ENCODE measurements around the gene KIFC3. TPM values are rescaled to one million over a fixed set of nuclear protein-coding genes. Genes with fewer than 3 reads are reported as not detected.

The KIFC3 gene
- polyA plus RNA-seq, 1 experiment: 60.5 TPM

DNA sequence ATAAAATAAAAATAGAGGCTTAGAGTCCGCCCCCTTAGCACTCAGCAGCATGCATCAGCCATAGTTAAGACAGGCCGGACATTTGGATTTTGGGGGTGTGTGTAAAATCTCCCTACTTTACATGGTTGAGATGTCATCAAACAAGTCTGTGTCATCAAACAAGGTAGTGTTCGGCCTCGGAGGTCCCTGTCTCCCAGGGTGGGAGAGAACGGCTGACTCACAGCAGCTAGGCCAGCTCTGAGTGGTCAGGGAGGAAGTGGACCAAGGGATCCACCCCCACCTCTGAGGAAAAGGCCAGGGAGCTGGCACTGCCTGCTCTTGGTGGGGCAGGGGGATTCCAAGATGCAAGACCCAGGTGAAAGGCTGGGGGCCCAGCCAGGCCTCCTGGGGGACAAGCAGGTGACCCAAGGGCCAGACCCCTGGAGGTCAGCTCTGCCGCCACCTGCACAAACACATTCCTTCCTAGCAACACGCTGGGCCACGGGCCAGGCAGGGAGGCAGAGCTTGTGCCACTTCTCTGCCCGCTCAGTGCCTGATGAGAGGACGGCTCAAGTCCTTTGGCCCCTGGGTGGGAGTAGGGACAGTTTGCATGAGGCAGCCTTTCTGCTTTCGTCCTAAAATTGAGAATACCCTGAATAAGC is 28.5 kb downstream of the KIFC3 start:
- Histone ChIP-seq H3K4me3 (ENCODE audit: low read depth, low read length) (no peak overlapping the region), H3K36me3 (ENCODE audit: control insufficient read depth, insufficient read depth, low read length) (peaks cover 49% of the 10 kb centered on the region), H3K27me3 (ENCODE audit: control insufficient read depth, insufficient read depth, low read length) (no peaks in the 10 kb centered on the region)
- TF ChIP-seq, protein P1, sequence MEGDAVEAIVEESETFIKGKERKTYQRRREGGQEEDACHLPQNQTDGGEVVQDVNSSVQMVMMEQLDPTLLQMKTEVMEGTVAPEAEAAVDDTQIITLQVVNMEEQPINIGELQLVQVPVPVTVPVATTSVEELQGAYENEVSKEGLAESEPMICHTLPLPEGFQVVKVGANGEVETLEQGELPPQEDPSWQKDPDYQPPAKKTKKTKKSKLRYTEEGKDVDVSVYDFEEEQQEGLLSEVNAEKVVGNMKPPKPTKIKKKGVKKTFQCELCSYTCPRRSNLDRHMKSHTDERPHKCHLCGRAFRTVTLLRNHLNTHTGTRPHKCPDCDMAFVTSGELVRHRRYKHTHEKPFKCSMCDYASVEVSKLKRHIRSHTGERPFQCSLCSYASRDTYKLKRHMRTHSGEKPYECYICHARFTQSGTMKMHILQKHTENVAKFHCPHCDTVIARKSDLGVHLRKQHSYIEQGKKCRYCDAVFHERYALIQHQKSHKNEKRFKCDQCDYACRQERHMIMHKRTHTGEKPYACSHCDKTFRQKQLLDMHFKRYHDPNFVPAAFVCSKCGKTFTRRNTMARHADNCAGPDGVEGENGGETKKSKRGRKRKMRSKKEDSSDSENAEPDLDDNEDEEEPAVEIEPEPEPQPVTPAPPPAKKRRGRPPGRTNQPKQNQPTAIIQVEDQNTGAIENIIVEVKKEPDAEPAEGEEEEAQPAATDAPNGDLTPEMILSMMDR (IDR thresholded peaks at IDR 0.05; ENCODE audit: insufficient read depth, low read depth, low read length): no peak
- no peak for DNase-seq (ENCODE audit: low read depth)
- POLR2A ChIA-PET: no interaction called here
- CTCF ChIA-PET: interaction anchor here (1.6 kb wide), 1 partner anchor 27 kb away, joined by 4 read pairs; no protein-coding TSS in a partner anchor

DNA sequence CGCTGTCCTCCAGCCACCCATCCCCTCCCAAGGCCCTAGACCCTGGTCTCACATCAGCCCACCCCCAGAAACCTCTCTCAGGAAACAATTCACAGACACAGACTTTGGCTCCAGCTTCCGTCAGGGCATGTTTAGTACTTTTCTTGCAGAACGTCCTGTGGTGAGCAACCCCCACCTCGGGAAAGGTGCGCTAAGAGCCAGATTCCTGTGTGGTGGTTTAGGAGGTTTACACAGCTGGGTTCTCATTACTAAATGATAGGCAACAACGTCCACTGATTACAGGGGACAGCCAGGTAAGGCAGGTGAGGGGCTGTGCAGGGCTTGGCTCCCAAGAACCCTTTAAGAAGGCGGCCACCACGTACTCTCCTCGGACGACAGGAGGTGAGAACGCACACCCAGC is 29.3 kb downstream of the KIFC3 start:
- no peaks in the 10 kb centered on the region for H3K27me3 ChIP-seq (ENCODE audit: control insufficient read depth, insufficient read depth, low read length)
- ChIA-PET CTCF (interaction anchor here (1.0 to 2.3 kb wide), 3 partner anchors 16 to 91 kb away, joined by 3 to 10 read pairs (median 4); no protein-coding TSS in a partner anchor), POLR2A (no interaction called here)
- peaks cover 47% of the 10 kb centered on the region for H3K36me3 ChIP-seq (ENCODE audit: control insufficient read depth, insufficient read depth, low read length)
- H3K4me3 ChIP-seq (ENCODE audit: low read depth, low read length): no peak overlapping the region
- TF ChIP-seq, protein P1 (IDR thresholded peaks at IDR 0.05; ENCODE audit: insufficient read depth, low read depth, low read length): no peak
- no peak for DNase-seq (ENCODE audit: low read depth)

DNA sequence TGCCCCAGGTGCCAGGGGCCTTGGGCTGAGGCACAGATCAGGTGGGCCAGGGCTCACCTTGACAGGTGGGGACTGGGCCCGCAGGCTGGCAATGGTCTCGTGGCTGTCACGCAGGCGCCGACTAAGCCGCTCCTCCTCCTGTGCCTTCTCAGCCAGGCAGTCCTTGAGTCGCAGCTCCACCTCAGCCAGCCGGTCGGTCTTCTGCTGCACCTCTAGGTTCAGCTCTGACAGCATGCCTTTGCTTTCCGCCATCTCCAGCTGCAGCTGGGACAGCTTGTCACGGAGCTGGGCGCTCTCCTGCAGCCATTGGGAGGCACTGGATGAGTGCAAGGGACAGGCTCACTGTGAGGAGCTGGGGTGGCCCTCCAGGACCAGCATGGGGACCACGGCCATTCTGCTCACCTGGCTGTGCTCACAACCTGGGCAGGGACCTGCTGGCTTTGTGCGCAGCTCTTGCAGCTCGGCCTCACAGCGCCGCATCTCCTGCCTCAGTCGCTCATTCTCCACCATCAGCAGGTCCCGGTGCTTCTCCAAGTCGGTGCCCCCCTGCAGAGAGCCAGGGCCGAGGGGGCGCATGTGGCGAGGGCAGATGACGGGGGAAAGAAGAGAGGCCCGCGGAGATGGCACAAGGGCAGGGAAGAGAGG is 31.0 kb downstream of the KIFC3 start:
- TF ChIP-seq, protein P1 (IDR thresholded peaks at IDR 0.05; ENCODE audit: insufficient read depth, low read depth, low read length): no peak
- peaks cover 51% of the 10 kb centered on the region for H3K36me3 ChIP-seq (ENCODE audit: control insufficient read depth, insufficient read depth, low read length)
- no peak overlapping the region for H3K4me3 ChIP-seq (ENCODE audit: low read depth, low read length)
- DNase-seq (ENCODE audit: low read depth): no peak
- H3K27me3 ChIP-seq (ENCODE audit: control insufficient read depth, insufficient read depth, low read length): no peaks in the 10 kb centered on the region
- CTCF ChIA-PET: interaction anchor here (2.3 kb wide), 1 partner anchor 14 kb away, joined by 10 read pairs; no protein-coding TSS in a partner anchor
- POLR2A ChIA-PET: no interaction called here

DNA sequence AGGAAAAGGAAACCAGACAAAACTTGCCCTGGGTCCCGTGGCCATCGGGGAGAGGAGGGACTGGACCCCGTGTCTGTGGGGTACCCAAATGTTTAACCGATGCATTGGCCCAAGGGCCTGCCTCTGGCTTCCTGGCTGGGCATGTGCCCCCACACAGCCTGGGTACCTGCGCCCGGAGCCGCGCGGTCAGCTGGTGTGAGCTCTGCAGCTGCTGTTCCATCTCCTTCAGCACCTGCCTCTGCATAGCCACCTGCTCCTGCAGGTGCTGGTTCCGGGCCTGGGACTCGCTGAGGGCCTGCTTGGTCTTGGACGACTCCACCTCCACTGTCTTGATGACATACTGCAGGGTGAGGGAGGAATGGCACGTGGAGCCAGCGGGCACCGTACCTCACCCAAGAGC is 31.9 kb downstream of the KIFC3 start:
- CTCF ChIA-PET: interaction anchor here (1.4 kb wide), 1 partner anchor 12 kb away, joined by 6 read pairs; no protein-coding TSS in a partner anchor
- no peak for DNase-seq (ENCODE audit: low read depth)
- H3K36me3 ChIP-seq (ENCODE audit: control insufficient read depth, insufficient read depth, low read length): peaks cover 50% of the 10 kb centered on the region
- no peaks in the 10 kb centered on the region for H3K27me3 ChIP-seq (ENCODE audit: control insufficient read depth, insufficient read depth, low read length)
- POLR2A ChIA-PET: no interaction called here
- no peak overlapping the region for H3K4me3 ChIP-seq (ENCODE audit: low read depth, low read length)
- TF ChIP-seq, protein P1 (IDR thresholded peaks at IDR 0.05; ENCODE audit: insufficient read depth, low read depth, low read length): no peak

DNA sequence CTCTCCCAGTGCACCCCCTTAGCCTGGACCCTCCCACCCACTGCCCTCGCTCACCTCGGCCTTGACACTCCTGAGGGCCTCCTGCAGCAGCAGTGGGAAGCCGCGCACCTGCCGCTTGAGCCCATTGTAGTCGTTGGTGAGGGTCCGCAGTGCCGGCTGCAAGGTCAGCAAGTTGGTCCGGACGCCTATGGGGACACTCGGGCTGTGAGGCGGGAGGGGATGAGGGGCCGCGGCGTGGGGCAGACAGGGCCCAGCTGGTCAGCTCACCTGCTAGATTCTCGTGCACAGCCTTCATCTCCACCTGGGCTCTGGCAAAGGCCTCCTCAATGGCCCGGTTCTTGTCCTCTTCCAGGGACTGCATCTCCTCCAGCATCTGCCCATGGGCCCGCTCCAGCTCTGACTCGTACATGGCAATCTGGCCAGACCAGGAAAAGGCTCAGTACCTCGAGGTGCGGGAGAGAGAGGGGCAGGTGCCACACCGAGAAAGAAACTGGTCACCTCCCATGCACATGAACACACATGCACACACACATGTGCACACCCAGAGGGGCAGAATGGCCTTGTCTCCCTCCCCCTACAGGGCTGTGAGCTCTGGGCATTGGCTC is 32.6 kb downstream of the KIFC3 start:
- Histone ChIP-seq H3K4me3 (ENCODE audit: low read depth, low read length) (no peak overlapping the region), H3K27me3 (ENCODE audit: control insufficient read depth, insufficient read depth, low read length) (no peaks in the 10 kb centered on the region), H3K36me3 (ENCODE audit: control insufficient read depth, insufficient read depth, low read length) (peaks cover 49% of the 10 kb centered on the region)
- CTCF ChIA-PET: interaction anchor here (1.4 kb wide), 1 partner anchor 12 kb away, joined by 6 read pairs; no protein-coding TSS in a partner anchor
- POLR2A ChIA-PET: no interaction called here
- TF ChIP-seq, protein P1 (IDR thresholded peaks at IDR 0.05; ENCODE audit: insufficient read depth, low read depth, low read length): no peak
- DNase-seq (ENCODE audit: low read depth): no peak

Data from BJ (cell line).